HG03060 (cell line): ENCODE data around the gene SEC11A.
"Not testable (repeated sequence)": the region's sequence is repeated elsewhere in the genome, so short reads cannot be mapped to it uniquely, and the experiment has no call there.

Source experiments
- ATAC-seq: cut with Tn5 transposase; IDR thresholded peaks from one replicate; pipeline ENCODE4 v1.9.1; 2021; ENCODE audit warnings: low read depth, moderate number of reproducible peaks; ENCODE audit not compliant: unreplicated experiment

SEC11A gene

DNA sequence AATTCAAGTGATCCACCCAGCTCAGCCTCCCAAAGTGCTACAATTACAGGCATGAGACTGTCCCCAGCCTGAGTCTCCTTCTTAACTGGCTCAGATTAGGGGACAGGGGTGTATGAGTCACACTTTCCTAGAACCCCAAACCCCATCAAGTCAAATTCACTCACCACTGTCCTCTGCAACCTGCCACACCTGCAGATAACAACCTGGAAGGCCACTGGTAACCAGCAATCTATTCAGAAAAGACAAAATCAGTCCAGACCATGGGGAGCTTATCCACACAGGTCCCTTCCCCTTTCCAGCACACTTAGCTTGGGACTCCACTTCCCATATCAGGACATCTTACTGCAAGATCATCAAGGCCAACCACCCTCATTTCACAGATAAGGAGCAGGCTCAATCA is 68.2 kb downstream of the SEC11A start:
- ATAC-seq: no peak

DNA sequence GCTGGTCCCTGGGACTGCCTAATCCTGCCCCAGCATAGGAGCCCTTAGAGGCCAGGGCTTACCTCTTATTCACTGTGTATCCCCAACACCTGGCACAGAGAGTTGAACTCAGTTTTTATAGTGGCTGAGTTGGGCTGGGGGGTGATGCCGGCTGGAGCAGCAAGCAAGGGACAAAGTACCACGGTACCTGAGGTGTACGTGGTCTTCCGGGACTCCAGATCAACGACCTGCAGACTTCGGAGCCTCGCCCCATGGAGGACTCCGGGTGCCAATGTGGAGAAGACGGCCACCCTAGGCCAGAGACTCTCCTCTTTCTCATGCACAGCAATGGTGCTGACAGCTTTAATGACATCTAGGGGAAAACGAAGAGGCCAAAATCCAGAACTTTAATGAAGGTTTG is 69.9 kb downstream of the SEC11A start:
- no peak for ATAC-seq

DNA sequence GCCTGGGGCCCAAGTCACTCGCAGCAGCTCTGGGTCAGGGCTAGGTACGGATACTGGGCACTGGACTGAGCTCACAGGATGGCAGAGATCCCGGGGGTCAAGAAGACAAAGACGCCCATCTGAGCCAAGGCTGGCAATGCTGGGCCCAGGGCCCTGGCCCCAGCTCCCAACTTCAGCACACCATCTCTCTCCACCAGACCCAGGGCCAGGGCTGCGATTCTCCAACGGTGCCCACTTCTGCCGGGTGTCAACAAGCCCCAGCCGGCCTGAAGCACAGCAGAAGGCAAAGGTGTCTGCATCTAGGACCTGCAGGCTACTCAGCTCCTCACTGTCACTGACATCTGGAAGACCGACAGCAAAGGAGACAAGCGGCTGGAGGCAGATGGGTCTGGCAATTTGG is 70.4 kb downstream of the SEC11A start:
- ATAC-seq: no peak

DNA sequence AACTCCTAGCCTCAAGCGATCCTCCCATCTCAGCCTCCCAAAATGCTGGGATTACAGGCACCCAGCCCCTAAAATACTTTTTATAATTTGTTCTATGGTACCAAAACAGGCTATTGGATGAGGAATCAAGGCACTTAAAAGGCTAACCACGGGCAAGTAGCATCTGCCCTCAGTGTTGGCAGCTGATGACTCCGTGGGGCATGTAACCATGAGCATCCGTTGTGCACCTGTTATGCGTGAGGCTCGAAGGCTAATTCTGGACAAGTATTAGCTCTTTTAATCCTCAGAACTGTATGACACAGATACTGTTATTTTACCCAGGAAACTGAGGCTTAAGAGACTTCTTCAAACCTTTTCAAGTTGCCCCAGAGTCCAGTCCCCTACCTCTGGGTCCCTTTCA is 72.1 kb downstream of the SEC11A start:
- ATAC-seq: no peak

DNA sequence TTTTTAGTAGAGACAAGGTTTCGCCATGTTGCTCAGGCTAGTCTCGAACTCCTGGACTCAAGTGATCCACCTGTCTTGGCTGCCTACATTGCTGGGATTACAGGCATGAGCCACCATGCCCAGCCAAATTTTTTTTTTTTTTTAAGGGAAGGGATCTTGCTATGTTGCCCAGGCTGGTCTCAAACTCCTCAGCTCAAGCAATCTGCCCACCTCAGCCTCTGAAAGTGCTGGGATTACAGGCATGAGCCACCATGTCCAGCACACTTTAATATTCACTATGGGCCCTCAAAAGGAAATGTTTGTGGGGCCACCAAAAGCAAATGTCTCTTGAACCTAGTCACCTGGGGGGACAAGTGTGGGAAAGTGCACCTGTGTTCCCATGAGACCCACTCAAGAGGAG is 73.3 kb downstream of the SEC11A start:
- not testable (repeated sequence) for ATAC-seq

DNA sequence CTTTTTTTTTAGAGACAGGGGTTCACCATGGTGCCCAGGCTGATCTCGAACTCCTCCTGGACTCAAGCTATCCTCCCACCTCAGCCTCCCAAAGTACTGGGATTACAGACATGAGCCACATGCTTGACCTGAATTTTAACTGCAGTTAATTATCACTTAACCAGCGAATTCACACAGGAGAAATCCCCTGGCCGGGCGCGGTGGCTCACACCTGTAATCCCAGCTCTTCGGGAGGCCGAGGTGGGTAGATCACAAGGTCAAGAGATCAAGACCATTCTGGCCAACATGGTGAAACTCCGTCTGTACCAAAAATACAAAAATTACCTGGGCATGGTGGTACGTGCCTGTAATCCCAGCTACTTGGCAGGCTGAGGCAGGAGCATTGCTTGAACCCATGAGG is 74.1 kb downstream of the SEC11A start:
- not testable (repeated sequence) for ATAC-seq

DNA sequence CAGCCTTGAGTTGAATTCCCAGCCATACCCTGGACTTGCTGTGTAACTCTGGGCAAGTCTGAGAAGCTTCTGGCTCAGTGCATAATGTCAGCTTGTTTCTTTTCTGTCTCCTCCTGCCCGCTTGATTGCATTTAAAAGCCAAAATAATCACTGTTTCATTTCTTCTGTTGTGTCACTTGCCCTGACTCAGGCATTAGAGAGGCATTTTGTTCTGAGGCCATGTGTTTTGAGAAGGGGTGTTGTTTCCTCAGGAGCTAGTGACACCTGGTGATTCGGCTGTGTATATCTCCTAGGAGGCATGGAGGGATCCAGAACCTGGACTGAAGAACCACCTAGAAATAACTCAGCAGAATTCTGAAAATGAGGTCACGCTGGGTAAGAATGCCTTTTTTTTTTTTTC is 77.8 kb downstream of the SEC11A start:
- ATAC-seq: no peak

DNA sequence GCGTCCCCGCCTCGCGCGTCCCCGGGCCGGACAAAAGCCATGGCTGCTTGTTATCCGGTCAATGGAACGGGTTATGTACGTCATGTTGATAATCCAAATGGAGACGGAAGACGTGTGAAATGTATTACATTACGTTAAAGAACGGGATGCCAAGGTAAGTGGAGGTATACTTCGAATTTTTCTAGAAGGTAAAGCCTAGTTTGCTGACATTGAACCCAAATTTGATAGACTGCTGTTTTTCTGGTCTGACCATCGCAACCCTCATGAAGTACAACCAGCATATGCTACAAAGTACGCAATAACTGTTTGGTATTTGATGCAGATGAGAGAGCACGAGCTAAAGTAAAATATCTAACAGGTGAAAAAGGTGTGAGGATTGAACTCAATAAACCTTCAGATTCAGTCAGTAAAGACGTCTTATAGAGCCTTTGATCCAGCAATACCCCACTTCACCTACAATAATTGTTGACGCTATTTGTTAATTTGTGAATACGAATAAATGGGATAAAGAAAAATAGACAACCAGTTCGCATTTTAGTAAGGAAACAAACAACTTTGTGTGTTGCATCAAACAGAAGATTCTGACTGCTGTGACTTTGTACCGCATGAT is 81.6 kb downstream of the SEC11A start:
- ATAC-seq: no peak

DNA sequence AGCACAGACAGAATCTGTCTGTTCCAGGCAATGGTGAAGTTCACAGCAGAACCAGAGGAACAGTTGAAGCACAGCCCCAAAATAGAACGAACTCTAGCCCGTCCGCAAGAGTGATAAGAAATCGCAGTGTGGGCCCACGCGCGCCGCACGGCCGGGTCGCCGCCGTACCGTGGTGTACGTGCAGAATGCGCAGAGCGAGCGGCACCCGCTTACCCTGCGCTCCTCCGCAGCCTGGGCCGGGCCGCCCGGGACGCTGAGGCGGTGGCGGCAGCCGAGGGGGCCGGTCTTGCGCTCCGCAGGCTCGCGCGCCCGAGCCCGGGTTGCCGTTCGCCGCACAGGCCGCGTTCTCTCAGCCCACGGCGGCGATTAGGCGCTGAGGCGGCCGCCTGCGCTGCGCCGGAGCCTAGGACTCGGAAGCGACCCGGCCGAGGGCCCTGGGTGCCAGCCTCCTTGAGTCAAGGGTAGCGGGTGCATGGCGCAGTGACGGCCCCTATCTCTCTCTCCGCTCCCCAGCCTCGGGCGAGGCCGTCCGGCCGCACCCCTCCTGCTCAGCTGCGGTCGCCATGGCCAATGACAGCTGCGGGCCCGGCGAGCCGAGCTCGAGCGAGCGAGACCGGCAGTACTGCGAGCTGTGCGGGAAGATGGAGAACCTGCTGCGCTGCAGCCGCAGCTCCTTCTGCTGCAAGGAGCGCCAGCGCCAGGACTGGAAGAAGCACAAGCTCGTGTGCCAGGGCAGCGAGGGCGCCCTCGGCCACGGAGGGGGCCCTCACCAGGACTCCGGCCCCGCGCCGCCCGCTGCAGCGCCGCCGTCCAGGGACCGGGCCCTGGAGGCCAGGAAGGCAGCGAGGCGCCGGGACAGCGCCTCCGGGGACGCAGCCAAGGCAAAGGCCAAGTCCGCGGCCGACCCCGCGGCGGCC is 82.4 kb downstream of the SEC11A start:
- no peak for ATAC-seq

DNA sequence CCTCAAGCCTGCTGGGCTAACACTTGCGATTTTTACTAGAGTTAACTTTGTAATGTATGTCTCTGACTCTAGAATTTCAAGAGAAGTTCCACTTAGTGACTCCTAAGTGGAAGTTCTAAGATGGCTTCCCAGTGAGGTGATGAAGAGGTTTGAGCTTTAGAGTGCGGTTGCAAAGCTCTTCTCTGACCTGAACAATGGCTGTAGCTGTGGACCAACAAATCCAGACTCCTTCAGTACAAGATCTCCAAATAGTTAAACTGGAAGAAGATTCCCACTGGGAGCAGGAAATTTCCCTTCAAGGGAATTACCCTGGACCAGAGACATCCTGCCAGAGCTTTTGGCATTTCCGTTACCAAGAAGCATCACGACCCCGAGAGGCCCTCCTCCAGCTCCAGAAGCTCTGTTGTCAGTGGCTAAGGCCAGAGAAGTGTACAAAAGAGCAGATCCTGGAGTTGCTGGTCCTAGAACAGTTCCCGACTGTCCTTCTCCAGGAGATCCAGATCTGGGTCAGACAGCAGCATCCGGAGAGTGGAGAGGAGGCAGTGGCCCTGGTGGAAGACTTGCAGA is 84.2 kb downstream of the SEC11A start:
- ATAC-seq: no peak

DNA sequence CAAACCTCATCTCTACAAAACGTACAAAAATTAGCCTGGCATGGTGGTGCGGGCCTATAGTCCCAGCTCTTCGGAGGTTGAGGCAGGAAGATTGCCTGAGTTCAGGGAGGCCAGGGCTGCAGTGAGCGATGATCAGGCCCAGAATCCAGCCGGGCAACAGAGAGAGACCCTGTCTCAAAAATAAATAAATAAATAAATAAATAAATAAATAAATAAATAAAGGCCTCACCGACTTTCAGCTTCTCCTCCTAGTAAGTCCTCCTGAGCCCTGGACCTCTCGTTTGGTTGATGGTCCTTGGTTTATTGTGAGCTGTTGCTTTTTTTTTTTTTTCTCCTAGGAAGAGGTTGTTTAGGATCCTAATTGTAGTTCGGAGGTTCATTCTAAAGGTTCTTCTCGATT is 86.9 kb downstream of the SEC11A start:
- no peak for ATAC-seq

DNA sequence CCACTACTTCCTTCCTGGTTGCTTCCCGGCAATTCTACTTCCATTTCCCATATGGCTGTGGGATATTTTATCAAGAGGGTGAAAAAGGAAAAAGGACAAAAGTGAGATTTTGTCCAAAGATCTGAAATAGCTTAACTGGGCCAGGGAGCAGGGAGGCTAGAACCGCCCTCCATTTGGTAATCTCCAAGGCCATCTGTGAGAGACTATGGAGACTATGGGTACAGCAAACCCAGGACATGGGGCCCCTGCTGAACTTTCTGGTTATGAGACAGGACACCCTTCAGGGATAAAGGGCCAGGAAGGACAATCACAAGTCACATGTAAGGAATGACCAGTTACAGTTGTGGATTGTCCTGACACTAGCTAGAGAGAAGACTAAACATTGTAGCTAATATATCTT is 90.8 kb downstream of the SEC11A start:
- no peak for ATAC-seq

DNA sequence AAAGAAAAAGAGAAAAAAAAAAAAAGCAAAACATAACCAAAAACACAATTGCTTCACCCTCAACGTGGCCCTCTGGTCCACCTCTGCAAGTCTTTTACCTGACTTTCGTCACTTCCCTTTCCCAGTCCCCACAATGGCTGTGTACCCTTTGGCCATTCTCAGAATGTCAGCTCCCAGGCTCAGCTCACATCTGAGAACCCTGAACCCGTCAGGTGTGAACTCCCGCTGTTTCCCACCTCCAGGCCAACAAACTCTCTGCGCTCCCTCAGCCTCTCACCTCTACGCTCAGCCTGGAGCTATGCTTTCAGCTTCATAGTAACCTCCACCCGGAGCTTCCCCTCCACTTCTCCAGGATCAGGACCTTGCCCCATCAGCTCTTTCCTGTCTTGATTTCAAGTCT is 91.6 kb downstream of the SEC11A start:
- ATAC-seq: no peak

DNA sequence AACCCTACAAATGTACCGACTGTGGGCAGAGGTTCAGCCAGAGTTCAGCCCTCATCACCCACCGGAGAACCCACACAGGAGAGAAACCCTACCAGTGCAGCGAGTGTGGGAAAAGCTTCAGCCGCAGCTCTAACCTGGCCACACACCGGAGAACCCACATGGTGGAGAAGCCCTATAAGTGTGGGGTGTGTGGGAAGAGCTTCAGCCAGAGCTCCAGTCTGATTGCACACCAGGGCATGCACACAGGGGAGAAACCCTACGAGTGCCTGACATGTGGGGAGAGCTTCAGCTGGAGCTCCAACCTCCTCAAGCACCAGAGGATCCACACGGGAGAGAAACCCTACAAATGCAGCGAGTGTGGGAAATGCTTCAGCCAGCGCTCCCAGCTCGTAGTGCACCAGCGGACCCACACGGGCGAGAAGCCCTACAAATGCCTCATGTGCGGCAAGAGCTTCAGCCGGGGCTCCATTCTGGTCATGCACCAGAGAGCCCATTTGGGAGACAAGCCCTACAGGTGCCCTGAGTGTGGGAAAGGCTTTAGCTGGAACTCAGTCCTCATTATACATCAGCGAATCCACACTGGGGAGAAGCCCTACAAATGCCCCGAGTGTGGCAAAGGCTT is 94.5 kb downstream of the SEC11A start:
- ATAC-seq: no peak

DNA sequence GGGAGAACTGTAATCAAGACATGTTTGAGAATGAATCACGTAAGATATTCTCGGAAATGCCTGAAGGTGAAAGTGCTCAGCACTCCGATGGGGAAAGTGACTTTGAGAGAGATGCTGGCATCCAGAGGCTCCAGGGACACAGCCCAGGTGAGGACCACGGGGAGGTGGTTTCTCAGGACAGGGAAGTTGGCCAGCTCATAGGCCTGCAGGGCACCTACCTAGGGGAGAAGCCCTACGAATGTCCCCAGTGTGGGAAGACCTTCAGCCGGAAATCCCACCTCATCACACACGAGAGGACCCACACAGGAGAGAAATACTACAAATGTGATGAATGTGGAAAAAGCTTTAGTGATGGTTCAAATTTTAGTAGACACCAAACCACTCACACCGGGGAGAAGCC is 95.3 kb downstream of the SEC11A start:
- ATAC-seq: no peak
